ENCODE measurements around the gene WDR6.

WDR6 gene, protein sequence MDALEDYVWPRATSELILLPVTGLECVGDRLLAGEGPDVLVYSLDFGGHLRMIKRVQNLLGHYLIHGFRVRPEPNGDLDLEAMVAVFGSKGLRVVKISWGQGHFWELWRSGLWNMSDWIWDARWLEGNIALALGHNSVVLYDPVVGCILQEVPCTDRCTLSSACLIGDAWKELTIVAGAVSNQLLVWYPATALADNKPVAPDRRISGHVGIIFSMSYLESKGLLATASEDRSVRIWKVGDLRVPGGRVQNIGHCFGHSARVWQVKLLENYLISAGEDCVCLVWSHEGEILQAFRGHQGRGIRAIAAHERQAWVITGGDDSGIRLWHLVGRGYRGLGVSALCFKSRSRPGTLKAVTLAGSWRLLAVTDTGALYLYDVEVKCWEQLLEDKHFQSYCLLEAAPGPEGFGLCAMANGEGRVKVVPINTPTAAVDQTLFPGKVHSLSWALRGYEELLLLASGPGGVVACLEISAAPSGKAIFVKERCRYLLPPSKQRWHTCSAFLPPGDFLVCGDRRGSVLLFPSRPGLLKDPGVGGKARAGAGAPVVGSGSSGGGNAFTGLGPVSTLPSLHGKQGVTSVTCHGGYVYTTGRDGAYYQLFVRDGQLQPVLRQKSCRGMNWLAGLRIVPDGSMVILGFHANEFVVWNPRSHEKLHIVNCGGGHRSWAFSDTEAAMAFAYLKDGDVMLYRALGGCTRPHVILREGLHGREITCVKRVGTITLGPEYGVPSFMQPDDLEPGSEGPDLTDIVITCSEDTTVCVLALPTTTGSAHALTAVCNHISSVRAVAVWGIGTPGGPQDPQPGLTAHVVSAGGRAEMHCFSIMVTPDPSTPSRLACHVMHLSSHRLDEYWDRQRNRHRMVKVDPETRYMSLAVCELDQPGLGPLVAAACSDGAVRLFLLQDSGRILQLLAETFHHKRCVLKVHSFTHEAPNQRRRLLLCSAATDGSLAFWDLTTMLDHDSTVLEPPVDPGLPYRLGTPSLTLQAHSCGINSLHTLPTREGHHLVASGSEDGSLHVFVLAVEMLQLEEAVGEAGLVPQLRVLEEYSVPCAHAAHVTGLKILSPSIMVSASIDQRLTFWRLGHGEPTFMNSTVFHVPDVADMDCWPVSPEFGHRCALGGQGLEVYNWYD

DNA sequence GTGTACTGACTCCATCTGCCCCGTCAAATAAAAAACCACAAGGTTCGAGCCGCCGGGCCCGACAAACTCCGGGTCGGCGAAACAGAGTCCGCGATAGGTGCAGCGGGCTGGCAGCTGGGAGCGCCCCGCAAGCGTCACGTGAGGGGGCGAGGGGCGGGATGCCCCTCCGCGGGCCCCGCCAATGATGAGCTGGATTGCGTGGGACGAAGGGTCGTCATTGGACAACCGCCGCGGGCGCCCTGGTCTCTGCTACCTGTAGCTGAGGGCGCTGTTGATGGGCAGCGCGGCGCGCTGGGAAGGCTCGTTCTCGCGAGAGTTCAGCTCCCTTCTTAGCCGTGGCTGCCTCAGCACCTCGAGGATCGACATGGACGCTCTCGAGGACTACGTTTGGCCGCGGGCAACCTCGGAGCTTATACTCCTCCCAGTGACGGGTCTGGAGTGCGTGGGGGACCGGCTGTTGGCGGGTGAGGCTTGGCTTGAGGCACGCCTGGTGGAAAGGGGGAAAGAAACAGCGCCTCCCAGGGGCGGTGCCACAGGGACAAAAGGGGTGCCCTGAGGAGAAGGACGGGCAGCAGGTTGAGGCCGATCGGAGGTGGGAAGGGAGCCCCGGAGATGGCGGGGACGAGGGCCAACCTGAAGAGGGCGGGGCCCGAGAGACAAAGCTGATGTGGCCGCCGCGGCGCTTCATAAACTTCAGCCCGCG is at the start of gene WDR6:
WDR6 (plus strand) TSS at position 324 of the 703 bp plus-strand sequence; CDS start at position 365, 41 bp downstream.
- Histone ChIP-seq H3K4me1 (ENCODE audit: control insufficient read depth, insufficient read depth, low read length) (peaks cover 5% of the 10 kb centered on the region), H3K9me3 (ENCODE audit: control insufficient read depth, insufficient read depth, low read length) (no peaks in the 10 kb centered on the region), H3K4me3 (ENCODE audit: low read depth, low read length) (peak within 1 kb of the TSS; percentile 96), H3K36me3 (ENCODE audit: control insufficient read depth, insufficient read depth, low read length) (peaks cover 4% of the 10 kb centered on the region), H3K9ac (ENCODE audit: low read depth, low read length) (peak within 1 kb of the TSS; percentile 98), H3K27me3 (ENCODE audit: control insufficient read depth, insufficient read depth, low read length) (no peaks in the 10 kb centered on the region)

- Histone ChIP-seq H3K9me3 (ENCODE audit: control insufficient read depth, insufficient read depth, low read length) (no peaks in the 10 kb centered on the region), H3K9ac (ENCODE audit: low read depth, low read length) (no peak overlapping the region), H3K36me3 (ENCODE audit: control insufficient read depth, insufficient read depth, low read length) (peaks cover 5% of the 10 kb centered on the region)
Measured at GRCh38 chr3:48960841-48961413, 46.3 kb upstream of the WDR6 start.

DNA sequence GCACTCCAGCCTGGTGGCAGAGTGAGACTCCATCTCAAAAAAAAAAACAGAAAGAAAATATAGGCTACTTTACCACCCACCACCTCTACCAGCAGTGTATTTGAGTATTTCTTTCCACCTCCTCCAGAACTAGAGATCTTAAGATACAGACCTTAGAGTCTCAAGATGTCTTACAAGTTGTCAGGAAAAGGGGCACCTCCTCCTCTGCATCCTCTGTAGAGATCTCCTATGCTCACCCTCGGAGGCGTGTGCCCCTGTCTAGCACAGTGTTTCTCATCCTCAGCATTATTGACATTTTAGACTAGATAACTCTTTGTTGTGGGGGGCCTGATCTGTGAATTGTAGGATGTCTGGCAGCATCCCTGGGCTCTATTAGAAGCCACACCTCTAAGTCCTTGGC is 44.9 kb upstream of the WDR6 start:
- Histone ChIP-seq H3K36me3 (ENCODE audit: control insufficient read depth, insufficient read depth, low read length) (peaks cover 11% of the 10 kb centered on the region), H3K27me3 (ENCODE audit: control insufficient read depth, insufficient read depth, low read length) (no peaks in the 10 kb centered on the region), H3K9me3 (ENCODE audit: control insufficient read depth, insufficient read depth, low read length) (no peaks in the 10 kb centered on the region), H3K9ac (ENCODE audit: low read depth, low read length) (no peak overlapping the region), H3K4me1 (ENCODE audit: control insufficient read depth, insufficient read depth, low read length) (peaks cover 16% of the 10 kb centered on the region), H3K4me3 (ENCODE audit: low read depth, low read length) (no peak overlapping the region)

More at GRCh38 chr3:48960841-48961413, 46.3 kb upstream of the WDR6 start:
- peaks cover 16% of the 10 kb centered on the region for H3K4me1 ChIP-seq (ENCODE audit: control insufficient read depth, insufficient read depth, low read length)
- H3K27me3 ChIP-seq (ENCODE audit: control insufficient read depth, insufficient read depth, low read length) = no peaks in the 10 kb centered on the region
- no peak overlapping the region for H3K4me3 ChIP-seq (ENCODE audit: low read depth, low read length)

- peaks cover 17% of the 10 kb centered on the region for H3K36me3 ChIP-seq (ENCODE audit: control insufficient read depth, insufficient read depth, low read length)
- H3K4me1 ChIP-seq (ENCODE audit: control insufficient read depth, insufficient read depth, low read length) = peaks cover 16% of the 10 kb centered on the region
- no peaks in the 10 kb centered on the region for H3K27me3 ChIP-seq (ENCODE audit: control insufficient read depth, insufficient read depth, low read length)
- H3K9me3 ChIP-seq (ENCODE audit: control insufficient read depth, insufficient read depth, low read length) = no peaks in the 10 kb centered on the region
- no peak overlapping the region for H3K9ac ChIP-seq (ENCODE audit: low read depth, low read length)
- peak overlapping the region; percentile 30 for H3K4me3 ChIP-seq (ENCODE audit: low read depth, low read length)
Measured at GRCh38 chr3:48962939-48963338, 44.3 kb upstream of the WDR6 start.

- Histone ChIP-seq H3K9me3 (ENCODE audit: control insufficient read depth, insufficient read depth, low read length) (no peaks in the 10 kb centered on the region), H3K36me3 (ENCODE audit: control insufficient read depth, insufficient read depth, low read length) (peaks cover 21% of the 10 kb centered on the region), H3K27me3 (ENCODE audit: control insufficient read depth, insufficient read depth, low read length) (no peaks in the 10 kb centered on the region), H3K4me1 (ENCODE audit: control insufficient read depth, insufficient read depth, low read length) (peaks cover 16% of the 10 kb centered on the region), H3K4me3 (ENCODE audit: low read depth, low read length) (peak overlapping the region; percentile 30), H3K9ac (ENCODE audit: low read depth, low read length) (no peak overlapping the region)
Measured at GRCh38 chr3:48963591-48963990, 43.6 kb upstream of the WDR6 start.

- no peak overlapping the region for H3K9ac ChIP-seq (ENCODE audit: low read depth, low read length)
- H3K4me3 ChIP-seq (ENCODE audit: low read depth, low read length) = no peak overlapping the region
- no peaks in the 10 kb centered on the region for H3K27me3 ChIP-seq (ENCODE audit: control insufficient read depth, insufficient read depth, low read length)
- no peaks in the 10 kb centered on the region for H3K9me3 ChIP-seq (ENCODE audit: control insufficient read depth, insufficient read depth, low read length)
- H3K36me3 ChIP-seq (ENCODE audit: control insufficient read depth, insufficient read depth, low read length) = peaks cover 36% of the 10 kb centered on the region
- peaks cover 13% of the 10 kb centered on the region for H3K4me1 ChIP-seq (ENCODE audit: control insufficient read depth, insufficient read depth, low read length)
Measured at GRCh38 chr3:48966367-48966766, 40.8 kb upstream of the WDR6 start.

DNA sequence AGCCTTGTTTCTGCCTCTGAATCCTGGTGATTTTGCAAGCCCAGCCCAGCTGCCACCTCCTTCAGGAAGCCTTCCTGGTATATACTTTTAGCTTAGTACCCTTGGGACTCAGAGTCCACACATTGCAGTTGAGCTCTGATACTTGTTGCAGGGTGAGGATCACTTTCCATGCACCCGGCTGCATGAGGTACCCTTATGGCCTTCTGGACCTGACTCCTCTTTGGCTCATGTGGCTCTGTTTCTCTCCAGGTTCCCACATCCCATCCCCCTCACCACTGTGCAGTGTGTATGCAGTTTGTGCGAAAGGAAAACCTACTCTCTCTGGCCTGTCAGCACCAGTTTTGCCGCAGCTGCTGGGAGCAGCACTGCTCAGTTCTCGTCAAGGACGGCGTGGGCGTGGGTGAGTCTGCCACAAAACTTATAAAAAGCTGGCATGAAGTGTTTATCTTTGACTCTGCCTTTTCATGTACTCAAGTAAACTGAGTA is 40.3 kb upstream of the WDR6 start:
- no peaks in the 10 kb centered on the region for H3K27me3 ChIP-seq (ENCODE audit: control insufficient read depth, insufficient read depth, low read length)
- peaks cover 13% of the 10 kb centered on the region for H3K4me1 ChIP-seq (ENCODE audit: control insufficient read depth, insufficient read depth, low read length)
- H3K9ac ChIP-seq (ENCODE audit: low read depth, low read length) = no peak overlapping the region
- no peak overlapping the region for H3K4me3 ChIP-seq (ENCODE audit: low read depth, low read length)
- H3K9me3 ChIP-seq (ENCODE audit: control insufficient read depth, insufficient read depth, low read length) = no peaks in the 10 kb centered on the region
- peaks cover 41% of the 10 kb centered on the region for H3K36me3 ChIP-seq (ENCODE audit: control insufficient read depth, insufficient read depth, low read length)

- peaks cover 62% of the 10 kb centered on the region for H3K36me3 ChIP-seq (ENCODE audit: control insufficient read depth, insufficient read depth, low read length)
- H3K4me3 ChIP-seq (ENCODE audit: low read depth, low read length) = no peak overlapping the region
- H3K27me3 ChIP-seq (ENCODE audit: control insufficient read depth, insufficient read depth, low read length) = no peaks in the 10 kb centered on the region
- no peak overlapping the region for H3K9ac ChIP-seq (ENCODE audit: low read depth, low read length)
- H3K4me1 ChIP-seq (ENCODE audit: control insufficient read depth, insufficient read depth, low read length) = no peaks in the 10 kb centered on the region
- H3K9me3 ChIP-seq (ENCODE audit: control insufficient read depth, insufficient read depth, low read length) = no peaks in the 10 kb centered on the region
Measured at GRCh38 chr3:48970586-48970985, 36.6 kb upstream of the WDR6 start.

DNA sequence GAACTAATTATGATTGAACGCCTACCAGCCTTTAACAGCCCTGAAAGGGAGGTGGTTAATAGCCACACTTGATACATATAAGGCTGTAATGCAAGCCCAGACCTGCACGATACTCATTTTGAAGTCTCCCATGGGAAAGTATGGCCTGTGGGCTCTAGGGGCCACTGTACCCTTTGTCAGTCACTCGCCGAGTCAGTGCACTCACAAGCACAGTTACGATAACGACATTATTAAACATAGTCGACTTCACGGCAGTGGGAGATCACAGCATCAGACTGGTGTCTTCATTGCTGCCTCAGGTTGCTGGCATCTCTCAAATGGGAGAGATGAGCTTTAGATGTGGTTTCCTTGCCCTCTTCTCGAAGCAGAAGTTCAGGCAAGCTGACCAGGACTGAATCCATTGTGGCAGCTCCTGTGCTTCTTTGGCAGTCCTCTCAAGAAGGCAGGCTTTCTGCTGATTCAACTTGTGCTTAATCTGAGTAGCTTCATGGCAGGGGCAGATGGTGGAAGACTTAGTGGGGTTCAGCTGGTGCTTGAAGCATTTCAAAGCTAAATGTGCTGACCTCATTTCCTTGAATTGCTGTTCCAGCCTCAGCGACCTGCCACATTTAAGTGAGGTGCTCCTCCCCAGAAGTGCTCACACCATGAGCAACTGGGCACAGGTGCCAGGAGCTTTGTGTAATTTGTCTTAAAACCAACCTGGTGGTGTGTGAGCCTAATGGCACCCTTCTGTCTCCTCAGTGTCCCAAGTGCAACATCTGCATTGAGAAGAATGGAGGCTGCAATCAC is 32.9 kb upstream of the WDR6 start:
- no peaks in the 10 kb centered on the region for H3K9me3 ChIP-seq (ENCODE audit: control insufficient read depth, insufficient read depth, low read length)
- H3K9ac ChIP-seq (ENCODE audit: low read depth, low read length) = no peak overlapping the region
- H3K4me3 ChIP-seq (ENCODE audit: low read depth, low read length) = no peak overlapping the region
- peaks cover 64% of the 10 kb centered on the region for H3K36me3 ChIP-seq (ENCODE audit: control insufficient read depth, insufficient read depth, low read length)
- H3K4me1 ChIP-seq (ENCODE audit: control insufficient read depth, insufficient read depth, low read length) = no peaks in the 10 kb centered on the region
- no peaks in the 10 kb centered on the region for H3K27me3 ChIP-seq (ENCODE audit: control insufficient read depth, insufficient read depth, low read length)

DNA sequence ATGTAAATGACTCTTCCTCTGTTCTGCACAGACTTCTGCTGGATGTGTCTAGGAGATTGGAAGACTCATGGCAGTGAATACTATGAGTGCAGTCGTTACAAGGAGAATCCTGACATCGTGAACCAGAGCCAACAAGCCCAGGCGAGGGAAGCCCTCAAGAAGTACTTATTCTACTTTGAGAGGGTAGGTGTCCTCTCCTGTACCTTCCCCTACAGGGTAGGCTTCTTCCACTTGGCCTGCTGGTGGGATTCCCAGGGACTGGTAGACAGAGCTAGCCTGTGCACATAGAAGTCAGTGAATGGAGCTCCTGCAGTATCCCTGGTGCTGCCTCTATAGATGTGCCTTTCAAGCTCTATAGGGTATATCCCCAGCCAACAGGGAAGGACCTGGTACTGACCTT is 27.7 kb upstream of the WDR6 start:
- Histone ChIP-seq H3K9me3 (ENCODE audit: control insufficient read depth, insufficient read depth, low read length) (no peaks in the 10 kb centered on the region), H3K9ac (ENCODE audit: low read depth, low read length) (no peak overlapping the region), H3K4me3 (ENCODE audit: low read depth, low read length) (no peak overlapping the region), H3K4me1 (ENCODE audit: control insufficient read depth, insufficient read depth, low read length) (no peaks in the 10 kb centered on the region), H3K36me3 (ENCODE audit: control insufficient read depth, insufficient read depth, low read length) (peaks cover 55% of the 10 kb centered on the region), H3K27me3 (ENCODE audit: control insufficient read depth, insufficient read depth, low read length) (no peaks in the 10 kb centered on the region)

All from iPS-15b (cell line).